DMS 273 (cell line): ENCODE results near the gene LIMS3.
"Not testable (repeated sequence)": the region's sequence is repeated elsewhere in the genome, so short reads cannot be mapped to it uniquely, and the experiment has no call there.

Experiments
- DNase-seq: peaks from one replicate; lab custom pipeline; 2025; ENCODE audit not compliant: unreplicated experiment; lab: John Stamatoyannopoulos, UW

LIMS3 gene, protein sequence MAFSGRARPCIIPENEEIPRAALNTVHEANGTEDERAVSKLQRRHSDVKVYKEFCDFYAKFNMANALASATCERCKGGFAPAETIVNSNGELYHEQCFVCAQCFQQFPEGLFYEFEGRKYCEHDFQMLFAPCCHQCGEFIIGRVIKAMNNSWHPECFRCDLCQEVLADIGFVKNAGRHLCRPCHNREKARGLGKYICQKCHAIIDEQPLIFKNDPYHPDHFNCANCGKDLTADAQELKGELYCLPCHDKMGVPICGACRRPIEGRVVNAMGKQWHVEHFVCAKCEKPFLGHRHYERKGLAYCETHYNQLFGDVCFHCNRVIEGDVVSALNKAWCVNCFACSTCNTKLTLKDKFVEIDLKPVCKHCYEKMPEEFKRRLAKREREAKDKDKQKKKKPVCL

DNA sequence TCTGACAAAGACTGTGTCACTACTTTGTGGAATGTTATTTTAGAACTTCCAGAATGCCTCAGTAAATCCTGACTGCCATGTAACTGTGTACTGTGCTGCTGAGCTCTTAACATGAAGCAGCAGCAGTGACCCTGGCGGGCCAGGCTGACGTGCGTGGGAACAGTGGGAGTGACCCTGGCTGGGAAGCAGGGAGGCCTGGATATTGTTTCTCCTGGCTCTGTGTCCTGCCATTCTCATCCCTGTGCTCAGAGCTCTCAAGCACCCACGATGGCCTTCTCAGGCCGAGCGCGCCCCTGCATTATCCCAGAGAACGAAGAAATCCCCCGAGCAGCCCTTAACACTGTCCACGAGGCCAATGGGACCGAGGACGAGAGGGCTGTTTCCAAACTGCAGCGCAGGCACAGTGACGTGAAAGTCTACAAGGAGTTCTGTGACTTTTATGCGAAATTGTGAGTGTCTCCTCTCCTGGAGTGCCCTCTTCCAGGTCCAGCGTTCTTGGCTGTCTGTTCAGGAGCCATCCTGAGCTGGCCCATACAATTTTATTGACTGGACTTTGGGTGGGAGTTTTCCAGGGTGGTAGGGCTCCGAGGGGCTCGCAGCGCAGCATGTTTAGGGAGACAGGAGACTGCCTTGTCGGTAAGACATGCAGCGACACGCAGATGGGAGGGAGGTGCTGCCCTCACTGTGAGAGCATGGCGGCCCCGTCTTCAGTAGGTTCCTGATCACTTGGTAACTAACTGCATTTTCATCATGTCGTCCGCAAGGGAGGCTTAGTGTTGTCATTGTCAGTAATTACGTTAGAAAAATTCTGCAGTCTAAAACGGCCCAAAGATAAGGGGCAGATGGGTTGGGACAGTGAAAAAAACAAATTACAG, at the start of gene LIMS3:
Gene LIMS3 (plus strand): TSS at position 227 of the 875 bp plus-strand sequence. CDS start 41 bp downstream, at position 268.
- not testable (repeated sequence) for DNase-seq

DNA sequence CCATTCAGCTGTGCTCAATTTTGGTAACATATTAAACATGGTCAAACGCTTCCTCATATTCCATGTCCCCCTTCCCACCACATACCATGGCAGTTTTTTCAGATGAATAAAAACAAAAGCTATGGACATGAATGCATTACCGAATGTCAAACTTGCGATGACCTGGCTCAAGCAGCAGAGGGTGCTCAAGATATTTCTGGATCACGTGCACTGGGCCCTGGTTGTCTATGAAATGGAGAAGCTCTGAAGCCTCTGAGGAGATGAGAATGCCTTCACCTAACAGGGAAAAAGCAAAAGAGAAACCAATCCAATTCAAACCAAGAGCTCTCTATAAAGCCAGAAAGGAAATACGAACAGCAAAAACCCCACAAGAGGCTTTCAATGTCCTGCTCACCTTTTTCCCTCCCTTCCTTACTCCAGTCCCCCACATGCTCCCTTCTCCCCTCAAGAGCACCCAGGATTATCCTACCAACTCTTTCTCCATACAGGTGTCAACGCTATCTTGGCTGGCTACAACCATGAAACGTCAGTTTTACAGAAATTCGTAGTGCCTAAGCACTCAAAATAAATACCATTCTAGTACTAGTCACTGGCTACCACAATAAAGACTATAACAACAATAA, 27.2 kb upstream of the LIMS3 start:
- DNase-seq: not testable (repeated sequence)

DNA sequence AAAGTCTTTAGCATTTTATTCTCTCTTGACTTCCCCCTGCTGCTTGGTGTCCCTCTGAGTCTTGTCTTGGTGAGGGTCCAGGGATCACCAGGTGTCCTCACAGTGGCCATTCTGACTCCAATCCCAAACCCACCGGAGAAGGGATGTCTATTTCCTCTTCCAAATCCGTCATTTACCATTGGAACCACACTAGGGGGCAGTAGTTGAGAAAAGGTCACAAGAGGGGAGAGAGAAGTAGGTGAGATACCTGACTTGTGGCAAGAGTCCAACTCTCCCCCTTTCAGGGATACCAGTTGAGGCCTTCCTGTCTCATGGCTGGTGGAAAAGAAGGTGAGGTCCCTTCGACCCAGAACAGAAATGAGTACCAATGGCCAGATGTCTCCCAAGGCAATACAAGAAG, 21.9 kb upstream of the LIMS3 start:
- DNase-seq: not testable (repeated sequence)

DNA sequence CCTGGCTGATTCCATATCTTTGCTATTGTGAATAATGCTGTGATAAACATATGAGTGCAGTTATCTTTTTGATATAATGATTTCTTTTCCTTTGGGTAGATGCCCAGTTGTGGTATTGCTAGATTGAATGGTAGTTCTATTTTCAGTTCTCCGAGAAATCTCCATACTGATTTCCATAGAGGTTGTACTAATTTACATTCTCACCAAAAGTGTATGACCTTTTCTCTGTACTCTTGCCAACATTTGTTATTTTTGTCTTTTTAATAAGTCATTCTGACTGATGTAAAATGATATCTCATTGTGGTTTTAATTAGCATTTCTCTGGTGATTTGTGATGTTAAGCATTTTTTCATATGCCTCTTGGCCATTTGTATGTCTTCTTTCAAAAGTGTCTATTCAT, 16.4 kb upstream of the LIMS3 start:
- not testable (repeated sequence) for DNase-seq

DNA sequence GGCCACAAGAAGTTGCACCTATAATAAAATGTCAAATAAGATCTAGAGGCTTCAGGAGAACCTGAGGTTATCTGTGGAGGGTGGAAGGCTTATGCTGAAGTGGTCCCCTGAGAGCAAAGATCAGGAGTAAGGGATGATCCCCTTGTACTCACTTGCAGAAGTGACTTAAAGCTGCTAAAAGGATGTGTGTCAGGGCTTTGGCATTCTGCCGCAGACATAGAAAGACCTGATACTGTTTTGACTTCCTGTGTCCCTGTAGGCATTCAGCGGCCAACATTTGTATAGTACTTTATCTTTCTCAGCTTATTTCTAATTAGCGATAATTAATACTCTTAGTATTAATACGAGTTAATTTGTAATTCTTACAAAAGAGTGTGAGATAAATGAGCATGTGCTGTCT, 10.1 kb upstream of the LIMS3 start:
- not testable (repeated sequence) for DNase-seq

DNA sequence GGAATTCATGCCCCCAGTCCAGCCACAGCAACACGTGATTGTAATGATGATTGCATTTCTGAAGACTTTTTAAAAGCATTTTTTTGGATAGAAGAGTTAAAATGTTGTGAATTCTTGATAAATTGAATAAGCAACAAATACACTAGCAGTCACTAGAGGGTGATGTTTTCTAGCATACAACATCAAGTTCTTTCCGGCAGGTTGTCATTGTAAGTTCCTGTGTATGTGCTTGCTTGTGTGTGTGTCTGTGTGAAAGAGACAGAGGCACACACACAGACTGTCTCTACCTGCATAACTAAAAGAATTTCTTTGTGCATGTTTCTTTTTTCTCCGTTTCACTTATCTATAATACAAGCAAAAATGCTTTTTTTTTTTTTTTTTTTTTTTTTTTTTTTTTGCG, 8.6 kb upstream of the LIMS3 start:
- DNase-seq: not testable (repeated sequence)

DNA sequence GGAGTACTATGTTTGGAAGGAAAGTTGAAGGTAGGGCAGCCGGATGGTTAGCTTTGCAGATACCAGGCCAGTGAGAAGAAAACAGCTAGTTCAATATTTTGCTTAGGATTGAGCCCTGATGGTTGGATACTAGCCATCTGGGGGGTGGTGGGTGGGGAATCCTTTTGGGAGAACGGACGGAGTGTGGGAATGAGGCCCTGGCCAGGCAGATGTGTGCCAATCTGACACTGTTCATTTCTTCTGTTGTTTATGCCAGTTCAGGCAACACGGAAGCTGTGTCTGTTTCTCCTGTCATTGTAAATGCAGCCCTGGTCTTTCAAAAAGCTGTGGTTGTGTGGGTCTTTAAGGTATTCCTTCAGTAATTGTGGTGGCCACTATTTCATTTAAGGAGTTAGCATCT, 7.5 kb upstream of the LIMS3 start:
- DNase-seq: not testable (repeated sequence)

DNA sequence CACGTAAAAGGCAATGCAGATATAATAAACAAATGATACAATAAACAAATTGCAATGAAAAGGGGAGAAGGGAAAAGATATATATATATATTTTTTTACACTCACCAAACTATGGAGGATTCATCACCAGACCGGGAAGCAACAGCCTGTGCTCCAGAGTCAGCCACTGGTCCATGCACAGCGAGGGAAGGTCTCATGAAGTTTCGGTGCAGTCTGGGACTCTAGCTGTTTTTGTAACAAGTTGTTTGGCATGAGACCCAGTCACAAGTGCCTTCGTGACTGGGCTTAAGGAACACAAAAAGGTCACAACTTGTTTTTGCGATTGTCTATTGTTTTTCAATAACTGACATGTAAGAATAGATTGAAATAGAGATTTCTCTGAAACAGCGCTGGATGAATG, 4.8 kb upstream of the LIMS3 start:
- not testable (repeated sequence) for DNase-seq

DNA sequence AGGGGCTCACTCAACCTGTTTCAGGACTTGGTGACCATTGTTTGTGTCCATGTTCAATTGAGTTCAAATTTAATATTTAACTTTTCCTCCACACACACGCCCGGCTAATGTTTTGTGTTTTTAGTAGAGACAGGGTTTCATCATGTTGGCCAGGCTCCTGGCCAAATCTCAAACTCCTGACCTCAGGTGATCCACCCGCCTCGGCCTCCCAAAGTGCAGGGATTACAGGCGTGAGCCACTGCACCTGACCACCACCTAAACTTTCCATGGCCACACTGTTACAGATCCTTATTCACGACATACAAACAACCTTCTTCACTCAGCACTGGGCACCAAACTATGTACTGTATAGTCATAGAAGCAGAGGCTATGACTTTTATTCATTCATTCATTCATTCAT, 4.3 kb upstream of the LIMS3 start:
- not testable (repeated sequence) for DNase-seq

DNA sequence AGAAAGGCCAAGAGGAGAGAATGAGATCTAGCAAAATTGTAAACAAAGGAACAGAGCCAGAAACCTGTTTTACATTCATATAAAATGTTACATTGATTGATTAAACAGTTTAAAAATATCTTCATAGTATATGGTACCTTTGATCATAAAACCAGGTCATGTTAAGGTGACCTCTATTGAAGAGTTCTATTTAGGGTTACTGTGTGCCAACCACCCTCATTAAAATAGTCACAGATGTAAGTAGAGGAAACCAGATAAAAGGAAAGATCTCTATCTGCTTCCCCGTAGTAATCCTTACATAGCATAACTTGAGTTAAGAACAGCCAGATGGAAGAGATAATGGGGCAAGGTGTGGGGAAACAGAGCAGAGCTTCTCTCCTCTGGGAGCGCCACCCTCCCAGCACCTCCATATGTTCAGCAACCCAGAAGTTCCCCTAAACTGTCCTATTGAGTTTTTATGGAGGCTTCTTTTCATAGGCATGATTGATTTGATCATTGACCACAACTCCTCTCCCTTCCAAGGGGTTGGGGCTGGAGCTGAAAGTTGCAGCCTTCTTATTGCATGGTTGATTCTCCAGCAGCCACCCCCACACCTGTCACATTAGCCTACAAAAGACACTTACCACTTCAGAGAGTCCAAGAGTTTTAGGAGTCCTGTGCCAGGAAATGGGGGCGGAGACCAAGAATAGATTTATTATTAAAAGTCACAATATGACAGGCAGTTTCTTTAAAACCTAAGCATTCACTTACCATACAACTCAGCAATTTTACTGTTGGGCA, 3.2 kb upstream of the LIMS3 start:
- not testable (repeated sequence) for DNase-seq

DNA sequence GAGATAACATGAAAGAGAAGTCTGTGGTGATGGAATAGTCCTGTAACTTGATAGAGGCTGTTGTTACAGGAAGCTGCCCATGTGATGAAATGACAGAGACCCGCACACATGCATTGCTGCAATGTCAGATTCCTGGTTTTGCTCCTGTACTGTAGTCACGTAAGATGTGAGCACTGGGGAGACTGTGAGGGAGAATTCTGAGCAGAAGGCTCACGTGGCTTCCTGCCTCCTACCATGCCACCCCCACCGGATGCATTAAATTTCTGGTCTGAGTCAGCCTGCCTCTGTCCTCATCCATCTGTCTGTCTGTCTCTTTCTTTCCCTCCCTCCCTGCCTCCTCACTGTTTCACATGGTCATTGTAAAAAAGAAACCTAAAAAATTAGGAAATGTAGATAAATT, 2.3 kb upstream of the LIMS3 start:
- DNase-seq: not testable (repeated sequence)

DNA sequence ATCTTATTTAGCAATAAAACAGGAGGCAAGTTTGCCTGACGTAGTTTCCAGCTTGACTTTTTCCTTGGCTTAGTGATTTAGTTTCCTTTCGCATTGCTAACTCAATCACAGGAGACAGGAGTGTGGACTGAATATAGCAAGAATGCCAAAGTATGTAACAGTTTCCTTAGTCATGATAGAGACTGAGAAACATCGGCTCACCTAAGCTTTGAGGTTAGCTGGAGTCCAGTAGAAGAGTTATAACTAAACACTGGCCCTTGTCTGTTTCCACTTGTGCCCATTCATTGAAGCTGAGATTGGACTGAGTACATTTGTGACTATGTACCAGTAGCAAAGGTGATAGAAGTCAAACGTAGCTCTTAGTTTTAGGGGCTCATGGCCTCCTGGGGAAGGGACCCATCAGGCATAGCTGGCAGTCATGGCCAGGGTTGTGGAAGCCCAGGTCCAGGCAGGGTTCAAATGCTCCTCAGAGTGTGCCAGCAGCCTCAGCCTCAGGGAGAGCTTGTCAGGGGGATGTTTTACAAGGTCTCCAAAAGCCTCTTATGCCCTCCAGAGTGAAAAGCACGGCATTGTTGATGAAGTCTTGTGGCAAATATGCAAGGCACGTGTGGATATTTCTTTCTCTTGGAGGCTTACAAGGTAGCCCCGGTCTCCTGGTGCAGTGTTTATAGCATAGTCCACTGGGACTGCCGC, 573 bp upstream of the LIMS3 start:
- DNase-seq: not testable (repeated sequence)

DNA sequence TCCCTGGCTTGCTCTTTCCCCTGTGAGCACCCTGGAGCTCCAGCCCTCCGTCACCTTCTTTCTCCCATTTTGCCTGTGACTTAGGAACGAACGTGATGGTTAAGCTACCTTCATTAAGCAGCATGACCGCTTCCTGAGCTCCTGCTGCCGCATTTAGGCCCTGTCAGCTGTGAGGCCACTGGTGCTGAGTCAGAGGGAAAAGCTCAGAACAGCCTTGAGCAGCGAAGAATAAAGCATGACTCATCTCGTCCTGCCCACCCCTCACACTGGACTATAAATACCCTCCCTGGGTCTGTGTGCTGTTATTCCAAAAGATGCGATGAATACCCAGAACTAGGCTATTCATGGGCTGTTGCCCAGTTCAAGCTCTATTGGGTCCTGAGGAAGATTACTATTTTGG, 7.3 kb downstream of the LIMS3 start:
- DNase-seq: not testable (repeated sequence)

DNA sequence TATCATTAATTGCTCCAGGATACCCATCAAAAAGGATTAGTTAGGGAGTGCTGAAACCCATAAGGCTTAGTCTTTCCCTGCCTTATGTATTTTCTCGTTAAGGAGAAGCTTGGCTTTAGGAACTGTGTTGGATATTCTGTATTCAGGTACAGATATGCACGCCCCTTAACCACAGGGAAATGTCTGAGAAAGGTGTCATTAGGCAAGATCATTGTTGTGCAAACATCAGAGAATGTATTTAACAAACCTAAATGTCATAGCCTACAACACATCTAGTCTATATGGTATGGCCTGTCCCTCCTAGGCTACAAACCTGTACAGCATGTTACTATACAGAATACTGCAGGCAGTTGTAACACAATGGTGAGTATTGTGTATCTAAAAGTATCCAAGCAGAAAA, 10.1 kb downstream of the LIMS3 start:
- not testable (repeated sequence) for DNase-seq

DNA sequence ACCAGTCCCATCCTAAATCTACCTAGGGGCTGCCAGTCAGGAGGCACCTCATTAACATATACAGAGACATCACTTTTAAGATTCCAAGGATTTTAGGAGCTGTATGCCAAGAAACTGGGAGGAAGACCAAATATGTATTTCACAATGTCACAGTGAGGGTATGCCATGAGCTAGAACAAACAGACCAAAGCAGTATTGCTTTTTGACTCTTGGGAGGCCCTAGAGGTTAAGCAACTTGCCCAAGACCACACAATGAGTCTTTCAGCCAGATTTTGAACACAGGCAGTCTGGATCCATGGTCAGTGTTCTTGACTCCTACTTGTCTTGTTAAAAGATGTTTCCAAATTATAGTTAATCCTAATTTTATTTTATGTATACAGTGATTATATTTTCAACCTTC, 12.3 kb downstream of the LIMS3 start:
- not testable (repeated sequence) for DNase-seq

DNA sequence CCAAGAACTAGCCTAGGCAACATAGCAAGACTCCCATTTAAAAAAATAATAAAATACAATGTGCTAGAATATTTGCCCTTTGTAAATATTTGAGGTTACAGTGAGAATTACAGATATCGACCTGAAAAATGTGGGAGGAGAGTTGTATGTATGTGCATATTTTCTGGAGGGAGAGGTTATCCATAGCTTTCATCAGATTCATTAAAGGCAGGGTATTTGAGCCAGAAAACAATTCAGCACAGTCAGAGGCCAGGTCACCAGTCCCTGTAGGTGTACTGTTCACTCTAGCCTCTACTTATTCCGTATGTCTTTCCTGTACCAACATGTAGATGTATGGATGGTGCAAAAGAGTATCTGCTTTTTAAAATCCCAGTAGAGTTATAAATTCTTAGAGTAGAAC, 15.4 kb downstream of the LIMS3 start:
- DNase-seq: not testable (repeated sequence)

DNA sequence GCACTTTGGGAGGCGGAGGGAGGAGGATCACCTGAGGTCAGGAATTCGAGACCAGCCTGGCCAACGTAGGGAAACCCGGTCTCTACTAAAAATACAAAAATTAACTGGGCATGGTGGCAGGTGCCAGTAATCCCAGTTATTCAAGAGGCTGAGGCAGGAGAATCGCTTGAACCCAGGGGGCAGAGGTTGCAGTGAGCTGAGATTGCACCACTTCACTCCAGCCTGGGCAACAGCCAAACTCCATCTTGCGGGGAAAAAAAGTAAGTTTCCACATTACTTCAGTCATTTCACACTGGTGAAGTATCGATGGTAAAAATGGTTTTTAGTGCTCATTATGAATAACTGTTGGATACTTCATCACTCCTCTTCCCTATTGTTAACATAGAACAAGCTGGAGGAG, 16.1 kb downstream of the LIMS3 start:
- not testable (repeated sequence) for DNase-seq

DNA sequence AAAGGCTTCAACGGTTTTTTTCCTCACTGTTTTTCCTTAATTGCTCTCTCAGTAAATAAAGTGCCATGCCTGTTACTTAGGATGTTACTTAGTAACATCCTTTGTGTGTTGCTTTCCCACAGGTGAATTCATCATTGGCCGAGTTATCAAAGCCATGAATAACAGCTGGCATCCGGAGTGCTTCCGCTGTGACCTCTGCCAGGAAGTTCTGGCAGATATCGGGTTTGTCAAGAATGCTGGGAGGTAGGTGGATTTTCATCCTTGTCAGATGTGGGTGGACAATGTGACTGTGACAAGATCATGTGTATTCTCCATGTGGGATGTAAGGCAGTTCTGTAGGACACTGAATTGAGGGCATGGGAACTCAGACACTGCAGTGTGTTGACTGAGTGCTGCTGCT, 17.3 kb downstream of the LIMS3 start:
- DNase-seq: not testable (repeated sequence)

DNA sequence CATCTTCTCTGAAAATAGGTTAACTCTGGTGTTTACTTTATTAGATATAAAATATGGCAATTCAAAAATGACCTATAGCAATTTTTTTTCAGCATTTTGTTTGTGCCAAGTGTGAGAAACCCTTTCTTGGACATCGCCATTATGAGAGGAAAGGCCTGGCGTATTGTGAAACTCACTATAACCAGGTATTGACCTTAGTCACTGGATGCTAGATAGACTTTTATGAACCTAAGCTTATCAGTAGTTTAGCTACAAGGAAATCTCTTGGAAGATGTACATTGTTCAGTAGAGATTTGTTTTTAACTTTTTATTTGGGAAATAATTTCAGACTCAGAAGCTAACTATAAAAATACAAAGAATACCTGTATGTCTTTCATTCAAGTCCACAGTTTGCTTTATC, 21.7 kb downstream of the LIMS3 start:
- DNase-seq: not testable (repeated sequence)
